Measurements from ENCODE around the gene COL9A2. TPM values are rescaled to one million over a fixed set of nuclear protein-coding genes. Genes with fewer than 3 reads are reported as not detected.

Gene COL9A2
- total RNA-seq, 1 donor from 2014 or later: 20.2 TPM

DNA sequence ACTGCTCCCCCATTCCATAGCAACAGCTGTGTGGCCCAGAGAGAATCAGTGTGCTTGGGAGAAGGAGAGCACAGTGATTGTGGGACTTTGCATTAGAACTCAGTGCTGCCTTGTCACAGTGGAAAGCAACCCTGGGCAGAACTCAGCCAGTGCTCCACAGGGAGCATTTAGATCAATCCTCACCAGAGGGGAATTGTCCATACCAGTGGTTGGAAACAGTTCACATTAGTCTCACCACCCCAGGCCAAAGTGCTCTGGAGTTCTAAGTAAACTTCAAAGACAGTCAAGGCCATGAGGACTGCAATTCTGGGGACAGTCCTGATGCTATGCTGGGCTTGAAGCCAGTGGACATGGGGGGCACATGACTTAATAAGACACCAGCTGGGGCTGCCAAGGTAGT lies 43.5 kb upstream of the COL9A2 start:
- H3K27me3 ChIP-seq (ENCODE audit: control insufficient read depth, insufficient read depth, low read length): peaks cover 2% of the 10 kb centered on the region
- DNase-seq (ENCODE audit: low read depth): no peak
- TF ChIP-seq, protein P1, sequence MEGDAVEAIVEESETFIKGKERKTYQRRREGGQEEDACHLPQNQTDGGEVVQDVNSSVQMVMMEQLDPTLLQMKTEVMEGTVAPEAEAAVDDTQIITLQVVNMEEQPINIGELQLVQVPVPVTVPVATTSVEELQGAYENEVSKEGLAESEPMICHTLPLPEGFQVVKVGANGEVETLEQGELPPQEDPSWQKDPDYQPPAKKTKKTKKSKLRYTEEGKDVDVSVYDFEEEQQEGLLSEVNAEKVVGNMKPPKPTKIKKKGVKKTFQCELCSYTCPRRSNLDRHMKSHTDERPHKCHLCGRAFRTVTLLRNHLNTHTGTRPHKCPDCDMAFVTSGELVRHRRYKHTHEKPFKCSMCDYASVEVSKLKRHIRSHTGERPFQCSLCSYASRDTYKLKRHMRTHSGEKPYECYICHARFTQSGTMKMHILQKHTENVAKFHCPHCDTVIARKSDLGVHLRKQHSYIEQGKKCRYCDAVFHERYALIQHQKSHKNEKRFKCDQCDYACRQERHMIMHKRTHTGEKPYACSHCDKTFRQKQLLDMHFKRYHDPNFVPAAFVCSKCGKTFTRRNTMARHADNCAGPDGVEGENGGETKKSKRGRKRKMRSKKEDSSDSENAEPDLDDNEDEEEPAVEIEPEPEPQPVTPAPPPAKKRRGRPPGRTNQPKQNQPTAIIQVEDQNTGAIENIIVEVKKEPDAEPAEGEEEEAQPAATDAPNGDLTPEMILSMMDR (IDR thresholded peaks at IDR 0.05; ENCODE audit: insufficient read depth, low read length, poor library complexity, severe bottlenecking): no peak

DNA sequence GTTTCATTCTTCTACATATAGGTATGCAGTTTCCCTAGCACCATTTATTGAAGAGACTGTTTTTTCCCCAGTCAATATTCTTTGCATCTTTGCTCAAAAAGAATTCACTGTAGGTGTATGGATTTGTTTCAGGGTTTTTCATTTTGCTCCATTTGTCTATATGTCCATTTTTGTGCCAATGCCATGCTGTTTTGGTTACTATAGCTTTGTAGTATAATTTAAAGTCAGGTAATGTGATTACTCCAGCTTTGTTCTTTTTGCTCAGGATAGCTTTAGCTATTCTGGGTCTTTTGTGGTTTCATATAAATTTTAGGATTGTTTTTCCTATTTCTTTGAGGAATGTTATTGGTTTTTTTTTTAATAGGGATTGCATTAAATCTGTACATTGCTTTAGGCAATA lies 40.5 kb upstream of the COL9A2 start:
- TF ChIP-seq, protein P1 (IDR thresholded peaks at IDR 0.05; ENCODE audit: insufficient read depth, low read length, poor library complexity, severe bottlenecking): no peak
- Histone ChIP-seq H3K36me3 (ENCODE audit: control insufficient read depth, insufficient read depth, low read length) (no peaks in the 10 kb centered on the region), H3K27me3 (ENCODE audit: control insufficient read depth, insufficient read depth, low read length) (no peaks in the 10 kb centered on the region), H3K4me3 (ENCODE audit: low read depth, low read length) (no peak overlapping the region)
- no peak for DNase-seq (ENCODE audit: low read depth)

More for the DNA sequence above, 43.5 kb upstream of the COL9A2 start:
- Histone ChIP-seq H3K4me3 (ENCODE audit: low read depth, low read length) (no peak overlapping the region), H3K36me3 (ENCODE audit: control insufficient read depth, insufficient read depth, low read length) (no peaks in the 10 kb centered on the region)

DNA sequence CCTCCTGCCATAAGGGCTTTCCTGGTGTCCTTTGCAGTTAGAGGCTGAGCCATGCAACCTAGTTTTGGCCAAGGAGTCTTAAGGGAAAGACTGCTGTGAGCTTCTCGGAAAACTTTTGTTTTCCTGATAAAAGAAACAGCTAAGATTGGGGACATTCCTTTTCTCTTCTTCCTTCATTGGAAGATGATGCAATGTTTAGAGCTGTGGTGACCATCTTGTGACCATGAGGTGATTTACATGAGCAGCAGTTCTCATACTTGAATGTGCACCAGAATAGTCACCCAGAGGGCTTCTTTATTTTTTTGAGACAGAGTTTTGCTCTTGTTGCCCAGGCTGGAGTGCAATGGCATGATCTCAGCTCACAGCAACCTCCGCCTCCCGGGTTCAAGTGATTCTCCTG lies 36.0 kb upstream of the COL9A2 start:
- Histone ChIP-seq H3K27me3 (ENCODE audit: control insufficient read depth, insufficient read depth, low read length) (no peaks in the 10 kb centered on the region), H3K4me3 (ENCODE audit: low read depth, low read length) (no peak overlapping the region), H3K36me3 (ENCODE audit: control insufficient read depth, insufficient read depth, low read length) (no peaks in the 10 kb centered on the region)
- no peak for DNase-seq (ENCODE audit: low read depth)
- TF ChIP-seq, protein P1 (IDR thresholded peaks at IDR 0.05; ENCODE audit: insufficient read depth, low read length, poor library complexity, severe bottlenecking): no peak

DNA sequence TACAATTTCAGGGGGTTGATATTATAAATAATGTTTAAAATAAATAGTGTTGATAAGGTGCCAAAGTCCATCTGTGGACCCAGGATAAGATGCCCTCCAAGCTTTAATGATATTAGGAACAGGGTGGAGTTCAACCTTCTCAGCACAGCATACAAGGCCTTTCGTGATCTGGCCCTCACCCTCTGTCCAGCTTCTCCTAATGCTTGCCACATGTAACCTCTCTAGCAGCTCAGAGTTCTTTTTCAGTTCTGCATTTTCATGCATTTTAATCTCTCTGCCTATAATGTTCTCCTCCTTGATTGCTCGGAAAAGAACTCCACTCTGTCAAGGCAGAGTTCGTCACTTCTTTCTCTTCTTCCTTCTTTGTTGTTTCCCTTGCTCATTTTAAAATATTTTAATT lies 35.0 kb upstream of the COL9A2 start:
- no peak for DNase-seq (ENCODE audit: low read depth)
- no peak overlapping the region for H3K4me3 ChIP-seq (ENCODE audit: low read depth, low read length)
- no peaks in the 10 kb centered on the region for H3K36me3 ChIP-seq (ENCODE audit: control insufficient read depth, insufficient read depth, low read length)
- no peaks in the 10 kb centered on the region for H3K27me3 ChIP-seq (ENCODE audit: control insufficient read depth, insufficient read depth, low read length)
- TF ChIP-seq, protein P1 (IDR thresholded peaks at IDR 0.05; ENCODE audit: insufficient read depth, low read length, poor library complexity, severe bottlenecking): no peak

DNA sequence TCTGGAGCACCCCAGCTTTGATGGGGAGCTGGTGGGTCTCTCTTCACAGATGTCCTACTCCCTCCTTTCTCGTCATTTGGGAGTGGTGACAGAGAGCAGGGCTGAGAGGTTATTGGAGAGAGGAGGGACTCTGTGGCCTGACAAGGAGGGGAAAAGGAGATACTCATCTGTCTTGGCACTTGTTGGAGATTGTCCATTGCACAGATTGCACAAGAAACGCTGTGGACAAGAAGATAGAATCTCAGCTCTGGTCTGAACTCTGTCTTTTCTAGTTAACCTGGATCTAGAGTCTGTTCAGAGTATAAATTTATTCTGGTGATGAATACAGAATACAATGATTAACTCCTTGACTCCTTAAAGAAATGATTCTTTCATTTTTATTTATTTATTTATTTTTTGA lies 34.0 kb upstream of the COL9A2 start:
- H3K4me3 ChIP-seq (ENCODE audit: low read depth, low read length): no peak overlapping the region
- H3K36me3 ChIP-seq (ENCODE audit: control insufficient read depth, insufficient read depth, low read length): no peaks in the 10 kb centered on the region
- no peak for DNase-seq (ENCODE audit: low read depth)
- no peaks in the 10 kb centered on the region for H3K27me3 ChIP-seq (ENCODE audit: control insufficient read depth, insufficient read depth, low read length)
- TF ChIP-seq, protein P1 (IDR thresholded peaks at IDR 0.05; ENCODE audit: insufficient read depth, low read length, poor library complexity, severe bottlenecking): no peak

DNA sequence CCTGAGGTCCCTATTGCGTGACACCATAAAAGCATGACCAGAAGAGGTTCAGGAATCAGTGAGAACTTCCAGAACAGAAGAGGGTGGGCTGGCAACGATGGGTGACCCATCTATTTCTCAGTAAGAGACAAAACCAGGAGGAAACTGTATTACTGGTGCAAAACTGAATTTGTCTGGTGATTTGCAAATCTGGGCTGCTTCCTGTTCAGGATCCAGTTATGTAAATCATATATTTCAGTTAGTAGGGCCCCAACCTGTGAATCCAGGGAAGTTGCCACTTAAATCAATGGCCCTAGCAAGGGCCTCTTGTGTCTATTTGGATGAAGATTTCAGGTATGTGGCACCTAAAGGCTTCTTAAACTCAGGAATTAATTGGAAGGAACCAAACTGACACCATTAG lies 33.3 kb upstream of the COL9A2 start:
- H3K4me3 ChIP-seq (ENCODE audit: low read depth, low read length): no peak overlapping the region
- TF ChIP-seq, protein P1 (IDR thresholded peaks at IDR 0.05; ENCODE audit: insufficient read depth, low read length, poor library complexity, severe bottlenecking): no peak
- DNase-seq (ENCODE audit: low read depth): no peak
- no peaks in the 10 kb centered on the region for H3K36me3 ChIP-seq (ENCODE audit: control insufficient read depth, insufficient read depth, low read length)
- H3K27me3 ChIP-seq (ENCODE audit: control insufficient read depth, insufficient read depth, low read length): no peaks in the 10 kb centered on the region
